Measurements from ENCODE around the gene MEIKIN.

The MEIKIN gene

DNA sequence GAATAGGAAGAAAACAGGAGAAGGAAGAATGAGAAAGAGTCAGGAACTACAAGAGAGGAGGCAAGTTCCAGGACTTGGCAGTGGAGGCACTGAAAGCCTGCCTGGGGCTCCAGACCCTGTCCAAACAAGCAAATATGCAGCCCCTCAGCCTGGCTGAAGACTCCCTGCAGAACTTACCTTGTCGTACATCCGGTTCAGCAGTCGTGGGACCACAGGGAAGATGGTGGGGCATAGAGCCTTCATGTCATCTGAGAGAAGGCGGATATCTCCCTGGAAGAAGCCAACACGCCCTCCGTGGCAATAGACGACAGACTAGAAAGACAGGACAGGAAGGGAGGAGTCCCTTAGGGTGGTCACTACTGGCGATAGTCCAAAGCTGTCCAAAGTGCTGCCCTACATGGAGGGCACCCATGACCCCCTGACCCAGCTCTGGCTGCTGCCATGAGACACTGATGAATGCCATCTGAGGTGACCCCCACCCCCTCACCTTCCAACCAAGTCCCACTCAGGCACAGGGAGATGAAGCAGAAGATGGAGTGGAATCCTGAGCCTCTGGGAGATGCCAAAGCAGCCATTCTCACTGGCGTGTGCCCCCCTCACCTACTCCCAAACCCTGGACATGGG lies 27.7 kb upstream of the MEIKIN start:
- no peak for DNase-seq (ENCODE audit: low read depth)

DNA sequence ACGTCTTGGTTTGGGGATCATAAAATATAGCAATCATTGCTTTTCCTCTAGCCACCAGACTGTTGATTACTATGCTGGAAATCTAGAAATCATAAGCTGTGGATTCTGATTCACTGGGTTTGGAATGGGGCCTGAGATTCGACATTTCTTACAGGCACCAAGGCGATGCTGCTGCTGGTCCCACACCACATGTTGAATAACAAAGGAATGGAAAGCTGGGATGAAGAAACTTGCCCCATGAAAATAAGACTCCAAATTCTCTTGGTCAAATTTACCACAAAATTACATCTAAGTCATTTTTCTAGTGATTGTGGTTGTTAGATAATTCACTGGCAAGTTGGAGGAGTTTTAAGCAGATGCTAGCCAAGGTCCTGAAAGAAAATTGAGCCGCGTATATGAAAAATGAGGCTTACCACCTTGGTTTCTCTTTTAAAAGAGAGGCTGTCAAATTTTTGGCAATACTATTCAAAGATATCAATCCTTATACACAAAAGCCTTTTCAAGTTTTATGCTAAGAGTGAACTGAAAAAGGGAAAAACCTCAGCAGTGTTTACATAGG lies 23.0 kb upstream of the MEIKIN start:
- no peak for DNase-seq (ENCODE audit: low read depth)

GRCh38 chr5:131966551-131966950 lies 21.1 kb upstream of the MEIKIN start:
- no peak for DNase-seq (ENCODE audit: low read depth)

- DNase-seq (ENCODE audit: low read depth): no peak
Observed at GRCh38 chr5:131965826-131966415, 20.5 kb upstream of the MEIKIN start.

DNA sequence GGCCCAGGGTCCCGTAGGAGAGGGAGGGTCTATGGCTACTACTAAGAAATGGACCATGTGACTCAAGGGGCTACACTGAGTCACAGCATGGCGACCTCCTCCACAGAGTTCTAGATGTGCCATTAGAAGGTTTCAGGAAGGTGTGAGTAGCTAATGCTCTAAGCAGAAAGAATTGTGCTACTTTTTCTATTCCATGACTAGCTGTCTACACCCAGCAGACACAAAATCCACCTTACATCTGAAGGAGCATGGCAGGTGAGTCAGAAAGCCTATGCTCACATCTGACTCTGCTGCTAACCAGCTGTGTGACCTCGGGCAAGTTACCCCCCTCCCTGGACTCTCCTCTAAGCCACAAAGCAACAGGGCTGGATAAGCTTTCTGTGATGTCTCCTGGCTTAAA lies 14.4 kb upstream of the MEIKIN start:
- no peak for DNase-seq (ENCODE audit: low read depth)

- DNase-seq (ENCODE audit: low read depth): no peak
Observed at GRCh38 chr5:131959136-131959535, 13.7 kb upstream of the MEIKIN start.

DNA sequence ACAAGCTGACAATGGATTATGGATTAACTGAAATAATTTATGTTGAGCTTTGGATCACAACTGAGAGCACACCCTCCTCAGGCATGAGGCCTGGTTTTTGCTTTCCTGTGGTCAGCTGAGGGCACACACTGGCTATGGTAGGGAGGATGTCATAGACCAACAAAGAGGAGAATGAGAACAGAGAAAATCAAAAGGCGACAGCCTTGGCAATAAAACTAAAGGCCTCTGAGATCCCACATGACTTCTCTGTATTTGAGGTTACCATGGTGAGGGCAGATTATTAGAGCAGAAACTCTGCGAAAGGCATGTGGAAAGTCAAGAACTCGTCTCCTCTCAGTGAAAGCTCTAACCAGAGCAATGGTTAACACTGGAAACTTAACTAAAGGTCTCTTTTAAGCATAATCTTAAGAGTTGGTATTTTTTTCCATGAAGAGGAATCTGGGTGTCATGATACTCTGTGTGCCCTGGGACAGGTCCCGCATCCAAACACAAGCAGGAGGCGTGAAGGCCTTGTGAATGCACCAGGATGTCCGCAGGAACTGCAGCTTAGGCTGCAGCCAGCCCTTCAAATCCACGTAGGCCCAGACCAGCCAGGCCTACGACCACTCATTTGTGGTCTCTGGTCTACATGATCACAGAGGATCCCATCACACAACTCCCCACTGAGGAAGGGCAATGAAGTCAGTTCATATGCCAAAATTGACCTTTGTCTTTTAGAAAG lies 12.4 kb upstream of the MEIKIN start:
- no peak for DNase-seq (ENCODE audit: low read depth)

- no peak for DNase-seq (ENCODE audit: low read depth)
Observed at GRCh38 chr5:131953969-131954368, 8.5 kb upstream of the MEIKIN start.

GRCh38 chr5:131952301-131952857 lies 6.9 kb upstream of the MEIKIN start:
- DNase-seq (ENCODE audit: low read depth): no peak

- no peak for DNase-seq (ENCODE audit: low read depth)
Observed at GRCh38 chr5:131950706-131951105, 5.2 kb upstream of the MEIKIN start.

- no peak for DNase-seq (ENCODE audit: low read depth)
Observed at GRCh38 chr5:131947445-131947844, 2.0 kb upstream of the MEIKIN start.

GRCh38 chr5:131944702-131945550 lies 537 bp downstream of the MEIKIN start:
- no peak for DNase-seq (ENCODE audit: low read depth)

- DNase-seq (ENCODE audit: low read depth): no peak
Observed at GRCh38 chr5:131943916-131944315, 1.5 kb downstream of the MEIKIN start.

DNA sequence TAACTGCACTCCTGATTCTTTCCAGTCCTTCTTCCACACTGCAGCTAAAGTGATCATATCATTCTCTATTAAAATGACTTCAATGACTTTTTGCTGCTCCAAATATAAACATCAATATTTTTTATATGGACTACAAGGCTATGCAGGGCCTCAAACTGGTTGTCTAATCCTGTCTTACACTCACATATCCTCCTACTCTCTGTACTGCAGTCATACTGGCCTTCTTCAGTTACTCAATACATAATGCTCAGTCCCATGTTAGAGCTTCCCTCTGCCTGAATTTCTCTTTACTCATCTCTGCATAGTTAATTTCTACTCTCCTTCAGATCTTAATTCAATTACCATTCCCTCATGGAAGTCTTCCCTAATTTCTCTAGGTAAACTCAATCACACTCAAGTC lies 3.4 kb downstream of the MEIKIN start:
- no peak for DNase-seq (ENCODE audit: low read depth)

GRCh38 chr5:131939690-131940345 lies 5.6 kb downstream of the MEIKIN start:
- DNase-seq (ENCODE audit: low read depth): no peak

- no peak for DNase-seq (ENCODE audit: low read depth)
Observed at GRCh38 chr5:131932235-131932634, 13.2 kb downstream of the MEIKIN start.

DNA sequence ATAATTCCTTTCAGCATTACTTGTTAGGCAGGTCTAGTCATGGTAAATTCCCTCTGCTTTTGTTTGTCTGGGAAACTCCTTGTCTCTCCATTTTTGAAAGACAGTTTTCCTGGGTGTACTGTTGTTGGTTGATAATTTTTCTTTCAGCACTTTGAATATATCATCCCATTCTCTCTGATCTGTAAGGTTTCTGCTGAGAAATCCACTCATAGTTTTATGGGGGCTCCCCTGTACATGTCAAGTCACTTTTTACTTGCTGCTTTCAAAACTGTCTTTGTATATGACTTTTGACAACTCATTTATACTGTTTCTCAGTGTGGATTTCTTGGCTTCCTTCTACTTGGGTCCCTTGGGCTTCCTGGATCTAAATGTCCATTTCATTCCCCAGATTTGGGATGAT lies 16.5 kb downstream of the MEIKIN start:
- DNase-seq (ENCODE audit: low read depth): no peak

GRCh38 chr5:131926168-131926567 lies 19.3 kb downstream of the MEIKIN start:
- DNase-seq (ENCODE audit: low read depth): no peak

- no peak for DNase-seq (ENCODE audit: low read depth)
Observed at GRCh38 chr5:131916481-131916880, 29.0 kb downstream of the MEIKIN start.

- DNase-seq (ENCODE audit: low read depth): no peak
Observed at GRCh38 chr5:131914472-131914871, 31.0 kb downstream of the MEIKIN start.

DNA sequence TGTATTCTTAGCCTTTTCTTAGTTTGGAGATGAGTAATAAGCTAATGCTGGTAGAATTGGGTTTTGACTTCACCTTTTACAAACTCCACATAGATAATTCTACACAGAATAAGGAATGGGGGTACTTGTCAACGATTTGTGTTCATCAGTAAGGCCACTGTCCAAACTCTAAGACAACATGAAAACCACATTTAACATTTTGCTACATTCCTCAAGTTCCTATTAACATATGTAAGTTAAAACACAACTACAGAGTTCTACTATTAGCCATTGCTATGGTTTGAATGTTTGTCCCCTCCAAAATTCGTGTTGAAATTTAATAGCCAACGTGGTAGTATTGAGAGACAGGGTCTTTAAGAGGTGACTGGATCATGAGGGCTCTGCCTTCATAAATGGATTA lies 31.9 kb downstream of the MEIKIN start:
- DNase-seq (ENCODE audit: low read depth): no peak

Data from stimulated activated CD8-positive, alpha-beta memory T cell treated with anti-CD3 and anti-CD28 coated beads, Interleukin-15, amount 100 ng/mL, for 1 hour (primary cell).